Right lung (tissue), 5 donors: ENCODE data around the gene AHSA1. TPM values are rescaled to one million over a fixed set of nuclear protein-coding genes. Genes with fewer than 3 reads are reported as not detected.

Experiments used
- DNase-seq, 2 donors: peaks; one replicate each; pipeline ENCODE4 v3.0.0-alpha.2; 2013
- polyA plus RNA-seq, 5 donors: library from polyadenylated mRNA; unstranded; fragments of 120-200 nt; gene quantifications; one replicate each; pipeline versions ENCODE4 v1.2.1 to v1.2.3, GENCODE V29; 2013; ENCODE audit warnings: inconsistent platforms in 1 of 5, low replicate concordance in 1 of 5; ENCODE audit not compliant: insufficient read length in 5 of 5, insufficient read depth in 1 of 5

Gene AHSA1
- polyA plus RNA-seq, 5 donors: 162 to 221 (median 174) TPM

DNA sequence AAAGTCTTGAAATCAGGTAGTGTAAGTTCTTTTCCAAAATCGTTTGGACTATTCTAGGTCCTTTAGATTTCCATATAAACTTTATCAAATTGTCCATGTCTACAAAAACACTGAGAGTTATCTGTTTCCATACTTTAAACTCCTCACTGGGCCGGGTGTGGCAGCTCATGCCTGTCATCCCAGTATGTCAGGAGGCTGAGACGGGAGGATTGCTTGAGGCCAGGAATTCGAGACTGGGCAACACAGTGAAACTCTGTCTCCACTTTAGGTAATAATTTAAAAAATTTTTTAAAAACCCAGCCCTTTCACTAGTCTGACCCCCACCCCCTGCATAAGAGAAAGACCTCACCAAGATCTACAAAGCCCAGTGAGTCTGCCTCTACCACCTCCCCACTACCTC lies 47.1 kb downstream of the AHSA1 start:
- DNase-seq: no peak

- DNase-seq: no peak
These were observed 49.9 kb downstream of the AHSA1 start for GRCh38 chr14:77507762-77508161.

DNA sequence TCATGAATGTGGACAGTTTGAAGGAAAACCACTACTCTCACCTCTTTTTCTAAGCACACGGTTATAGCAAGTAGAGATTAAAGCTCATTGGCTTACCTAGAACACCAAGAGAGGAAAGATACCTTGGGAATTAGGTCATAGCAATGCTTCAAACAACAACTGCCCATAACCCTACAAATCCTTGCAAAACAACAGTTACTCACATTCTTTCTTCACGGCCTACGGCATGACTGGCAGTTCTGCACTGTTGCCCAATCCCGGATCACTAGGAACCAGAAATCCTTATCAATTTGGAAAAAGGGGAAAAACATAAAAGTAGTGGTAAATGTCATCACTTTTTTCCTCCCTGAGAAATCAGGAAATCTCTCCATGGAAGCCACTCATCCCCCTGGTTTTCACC lies 50.4 kb downstream of the AHSA1 start:
- no peak for DNase-seq

DNA sequence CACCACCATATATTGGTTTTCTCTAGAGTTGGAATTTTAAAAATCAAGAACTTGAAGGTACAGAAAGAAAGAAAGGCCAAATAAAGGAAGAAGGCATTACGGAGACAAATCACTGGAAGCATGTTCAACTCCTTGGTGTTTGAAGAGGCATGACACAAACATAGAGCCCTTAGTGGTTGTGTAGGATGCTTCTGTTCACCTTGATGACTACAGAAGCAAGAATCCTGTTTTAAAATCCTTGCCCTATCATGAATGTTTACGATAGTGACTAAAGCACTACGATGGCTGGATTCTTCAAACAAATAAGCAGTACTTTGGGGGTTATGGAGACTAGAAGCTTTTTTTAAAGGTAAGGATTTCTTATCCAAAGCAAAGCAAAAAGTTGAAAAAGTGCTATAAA lies 51.0 kb downstream of the AHSA1 start:
- DNase-seq: no peak

DNA sequence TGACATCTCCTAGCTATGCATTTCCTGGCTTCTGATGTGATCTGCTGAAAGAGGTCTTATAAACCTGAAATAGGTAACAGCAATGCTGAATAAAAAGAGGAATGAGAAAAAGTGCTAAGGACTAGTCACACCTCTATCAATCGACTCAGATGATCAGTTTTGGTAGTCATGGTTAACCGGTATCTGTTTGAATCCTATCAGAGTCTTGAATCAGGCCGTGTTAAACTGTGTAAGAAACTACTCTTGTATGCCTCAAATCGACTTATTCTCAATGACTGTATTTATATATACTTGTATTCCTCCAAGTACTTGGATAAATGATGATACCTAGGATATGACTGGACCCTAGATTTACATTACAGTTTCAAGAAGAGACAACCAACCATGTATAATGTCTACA lies 51.5 kb downstream of the AHSA1 start:
- no peak for DNase-seq

DNA sequence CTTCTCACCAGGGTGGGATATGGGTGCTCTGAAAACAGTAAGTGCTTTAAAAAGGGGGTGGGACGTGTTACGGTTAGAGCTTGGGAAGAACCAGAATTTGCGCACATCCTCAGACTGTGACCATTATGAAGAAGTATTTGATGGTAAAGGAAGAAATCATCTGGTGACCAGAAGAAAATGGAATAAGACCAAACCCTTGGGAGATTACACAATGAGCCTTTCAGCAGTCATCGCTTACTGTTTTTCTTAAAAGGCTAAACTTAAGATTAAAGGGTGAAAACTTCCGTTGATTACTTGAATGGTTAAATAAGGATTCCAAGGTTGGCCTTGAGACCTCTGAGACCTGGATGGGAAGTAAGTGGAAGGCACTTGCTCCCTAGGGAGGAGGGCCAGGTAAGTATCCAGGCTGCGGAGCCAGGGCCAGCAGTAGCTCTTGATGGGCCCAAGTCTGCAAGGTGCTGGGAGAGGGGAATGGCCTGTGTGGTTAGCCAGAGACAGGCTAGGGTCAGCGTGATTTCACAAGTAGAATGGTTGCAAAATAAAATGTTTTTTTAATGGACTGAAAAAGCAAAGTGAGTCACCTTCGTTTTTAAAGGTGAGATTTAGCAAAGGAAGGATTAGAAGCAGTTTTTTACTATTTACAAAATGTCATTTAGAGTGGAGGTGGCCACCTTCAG lies 53.7 kb downstream of the AHSA1 start:
- DNase-seq: no peak

GRCh38 chr14:77516126-77516525 lies 58.2 kb downstream of the AHSA1 start:
- DNase-seq: no peak

Other genes with a start within 250 kb of the AHSA1 start
- gene NGB, start 186.9 kb upstream of the AHSA1 start, polyA plus RNA-seq: not detected
- gene POMT2, start 137.2 kb upstream of the AHSA1 start, polyA plus RNA-seq: 10 to 100 TPM; 24.0 to 32.2 (median 31.0) TPM
- gene GSTZ1, start 137.1 kb upstream of the AHSA1 start, polyA plus RNA-seq: 10 to 100 TPM; 18.4 to 25.0 (median 20.4) TPM
- gene TMED8, start 81.0 kb upstream of the AHSA1 start, polyA plus RNA-seq: 10 to 100 TPM; 13.4 to 19.9 (median 16.3) TPM
- 1 to 10 TPM; 3.0 to 5.7 (median 3.5) TPM for gene SAMD15, start 80.7 kb upstream of the AHSA1 start, polyA plus RNA-seq
- 1 to 10 TPM; 1.5 to 3.0 (median 1.8) TPM for gene NOXRED1, start 34.6 kb upstream of the AHSA1 start, polyA plus RNA-seq
- 10 to 100 TPM; 25.8 to 38.9 (median 34.3) TPM for gene VIPAS39, start 492 bp upstream of the AHSA1 start, polyA plus RNA-seq
- gene ISM2, start 40.7 kb downstream of the AHSA1 start, polyA plus RNA-seq: not detected
- gene SPTLC2, start 158.5 kb downstream of the AHSA1 start, polyA plus RNA-seq: 10 to 100 TPM; 22.7 to 37.2 (median 34.9) TPM
- 10 to 100 TPM; 13.1 to 18.2 (median 15.6) TPM for gene ALKBH1, start 249.9 kb downstream of the AHSA1 start, polyA plus RNA-seq